SU-DHL-6 (cell line): Measurements from ENCODE around the gene PAWR.

Experiments
- H2AFZ ChIP-seq: fragments of 200-600 bp; sonication (generic); 2 replicates; pipeline ENCODE4 v1.6.1; 2014; ENCODE audit warnings: low read depth, mild to moderate bottlenecking, moderate library complexity, mixed read lengths, antibody characterized with exemption, low read length; ENCODE audit not compliant: severe bottlenecking
- H3F3A ChIP-seq: fragments of 200-600 bp; shearing (Covaris generic); 2 replicates; pipeline ENCODE4 v1.6.0; 2016; ENCODE audit warnings: antibody characterized with exemption, mild to moderate bottlenecking; ENCODE audit not compliant: insufficient read depth
- H3K27ac ChIP-seq: fragments of 200-600 bp; sonication (generic); 2 replicates; pipeline ENCODE4 v1.5.1; 2016; ENCODE audit warnings: low read depth, mild to moderate bottlenecking, low read length, moderate library complexity, mixed read lengths
- H3K27me3 ChIP-seq: fragments of 200-600 bp; sonication (generic), shearing (Covaris generic); 2 replicates; pipeline ENCODE4 v1.6.0; 2014; ENCODE audit warnings: mild to moderate bottlenecking, low read length
- H3K36me3 ChIP-seq: fragments of 200-600 bp; sonication (generic); 2 replicates; pipeline ENCODE4 v1.6.1; 2014; ENCODE audit warnings: mild to moderate bottlenecking, low read length, mixed read lengths
- H3K4me2 ChIP-seq: fragments of 300-600, 200-600 bp; shearing (Covaris generic), sonication (generic); 2 replicates; pipeline ENCODE4 v1.6.0; 2014; ENCODE audit warnings: low read length, low read depth, mild to moderate bottlenecking; ENCODE audit not compliant: poor library complexity, severe bottlenecking
- H3K4me3 ChIP-seq: fragments of 200-600 bp; sonication (generic); 2 replicates; pipeline ENCODE4 v1.5.1; 2014; ENCODE audit warnings: antibody characterized with exemption, low read length, mild to moderate bottlenecking, mixed read lengths; ENCODE audit not compliant: insufficient read depth, poor library complexity, severe bottlenecking
- H3K79me2 ChIP-seq: fragments of 200-600 bp; sonication (generic); 2 replicates; pipeline ENCODE4 v1.6.1; 2014; ENCODE audit warnings: mild to moderate bottlenecking, low read length, moderate library complexity; ENCODE audit not compliant: insufficient read depth
- H3K9ac ChIP-seq: fragments of 200-600 bp; sonication (generic); 2 replicates; pipeline ENCODE4 v1.7.0; 2014; ENCODE audit warnings: mild to moderate bottlenecking, low read length
- H3K9me2 ChIP-seq: fragments of 200-600 bp; sonication (generic); replicated peaks from 2 replicates; pipeline ENCODE4 v1.6.1; 2014; ENCODE audit warnings: low read length; ENCODE audit not compliant: insufficient read depth
- H3K9me3 ChIP-seq: fragments of 200-600 bp; sonication (generic); 2 replicates; pipeline ENCODE4 v1.6.1; 2014; ENCODE audit warnings: low read length, mixed read lengths; ENCODE audit not compliant: insufficient read depth
- H4K20me1 ChIP-seq: fragments of 200-600 bp; sonication (generic); 2 replicates; pipeline ENCODE4 v1.6.1; 2014; ENCODE audit warnings: low read depth, mild to moderate bottlenecking, antibody characterized with exemption, low read length, moderate library complexity, mixed read lengths
- EZH2phosphoT487 ChIP-seq: fragments of 200-600 bp; sonication (generic), shearing (Covaris generic); conservative IDR thresholded peaks from 2 replicates; pipeline ENCODE4 v1.6.1; 2018; ENCODE audit warnings: mild to moderate bottlenecking, antibody characterized with exemption, low read length, moderate library complexity, mixed read lengths
- TF ChIP-seq, protein P1 (sequence below): fragments of 200-600 bp; sonication (generic); IDR thresholded peaks from one replicate; pipeline ENCODE4 v1.5.1; 2017; ENCODE audit warnings: antibody characterized with exemption, mild to moderate bottlenecking, low read length, moderate library complexity; ENCODE audit not compliant: insufficient read depth, poor library complexity, severe bottlenecking

PAWR gene

DNA sequence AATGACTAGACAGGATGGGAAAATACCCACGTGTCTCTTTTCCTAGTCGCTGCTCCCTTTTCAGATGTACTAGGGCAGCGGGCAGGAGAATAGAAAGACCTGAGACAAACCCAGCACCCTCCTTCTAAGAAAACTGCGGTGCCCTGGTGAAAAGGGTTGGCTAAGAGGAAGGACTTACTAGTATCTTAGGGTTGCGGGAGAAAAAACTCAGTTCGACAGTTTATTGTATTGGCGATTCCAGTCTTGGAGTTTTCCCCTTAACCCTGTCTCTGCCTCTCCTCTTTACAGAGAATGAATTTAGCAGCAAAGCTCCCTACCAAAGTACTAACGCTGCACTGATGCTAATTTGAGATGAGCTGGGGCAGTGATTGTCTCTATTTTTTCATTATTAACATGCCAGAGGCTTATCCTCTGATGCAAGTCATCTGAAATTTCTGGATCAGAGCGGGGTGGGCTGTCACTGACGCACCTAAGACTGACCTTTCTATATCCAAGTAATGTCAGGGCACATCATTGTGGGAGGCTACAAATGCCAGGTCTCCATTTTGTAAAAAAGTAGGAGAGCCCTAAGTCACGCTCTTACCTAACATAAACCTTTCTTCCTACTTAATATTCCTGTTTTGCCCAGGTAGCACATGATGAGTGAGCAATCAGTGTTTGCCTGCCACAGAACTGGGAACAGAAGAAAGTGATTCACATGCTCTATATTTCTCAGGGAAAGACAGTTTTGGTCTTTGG lies 916 bp upstream of the PAWR start:
- Histone ChIP-seq H3K9ac (peak overlapping the region; percentile 87), H3K9me2 (no peaks in the 10 kb centered on the region), H3F3A (peaks cover 10% of the 10 kb centered on the region; the same call in 1 of the 2 replicates), H3K27ac (no peak overlapping the region), H2AFZ (peak overlapping the region; percentile 86), H3K9me3 (no peaks in the 10 kb centered on the region), H3K36me3 (0 out of 2 replicates have a peak, but pooled peaks cover 4% of the 10 kb centered on the region), H3K27me3 (no peaks in the 10 kb centered on the region), H3K79me2 (peaks cover 32% of the 10 kb centered on the region), H4K20me1 (peaks cover 15% of the 10 kb centered on the region), H3K4me3 (peak overlapping the region; percentile 87), H3K4me2 (peak overlapping the region; percentile 76)
- no peak for TF ChIP-seq EZH2phosphoT487
- TF ChIP-seq, protein P1, sequence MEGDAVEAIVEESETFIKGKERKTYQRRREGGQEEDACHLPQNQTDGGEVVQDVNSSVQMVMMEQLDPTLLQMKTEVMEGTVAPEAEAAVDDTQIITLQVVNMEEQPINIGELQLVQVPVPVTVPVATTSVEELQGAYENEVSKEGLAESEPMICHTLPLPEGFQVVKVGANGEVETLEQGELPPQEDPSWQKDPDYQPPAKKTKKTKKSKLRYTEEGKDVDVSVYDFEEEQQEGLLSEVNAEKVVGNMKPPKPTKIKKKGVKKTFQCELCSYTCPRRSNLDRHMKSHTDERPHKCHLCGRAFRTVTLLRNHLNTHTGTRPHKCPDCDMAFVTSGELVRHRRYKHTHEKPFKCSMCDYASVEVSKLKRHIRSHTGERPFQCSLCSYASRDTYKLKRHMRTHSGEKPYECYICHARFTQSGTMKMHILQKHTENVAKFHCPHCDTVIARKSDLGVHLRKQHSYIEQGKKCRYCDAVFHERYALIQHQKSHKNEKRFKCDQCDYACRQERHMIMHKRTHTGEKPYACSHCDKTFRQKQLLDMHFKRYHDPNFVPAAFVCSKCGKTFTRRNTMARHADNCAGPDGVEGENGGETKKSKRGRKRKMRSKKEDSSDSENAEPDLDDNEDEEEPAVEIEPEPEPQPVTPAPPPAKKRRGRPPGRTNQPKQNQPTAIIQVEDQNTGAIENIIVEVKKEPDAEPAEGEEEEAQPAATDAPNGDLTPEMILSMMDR: no peak

DNA sequence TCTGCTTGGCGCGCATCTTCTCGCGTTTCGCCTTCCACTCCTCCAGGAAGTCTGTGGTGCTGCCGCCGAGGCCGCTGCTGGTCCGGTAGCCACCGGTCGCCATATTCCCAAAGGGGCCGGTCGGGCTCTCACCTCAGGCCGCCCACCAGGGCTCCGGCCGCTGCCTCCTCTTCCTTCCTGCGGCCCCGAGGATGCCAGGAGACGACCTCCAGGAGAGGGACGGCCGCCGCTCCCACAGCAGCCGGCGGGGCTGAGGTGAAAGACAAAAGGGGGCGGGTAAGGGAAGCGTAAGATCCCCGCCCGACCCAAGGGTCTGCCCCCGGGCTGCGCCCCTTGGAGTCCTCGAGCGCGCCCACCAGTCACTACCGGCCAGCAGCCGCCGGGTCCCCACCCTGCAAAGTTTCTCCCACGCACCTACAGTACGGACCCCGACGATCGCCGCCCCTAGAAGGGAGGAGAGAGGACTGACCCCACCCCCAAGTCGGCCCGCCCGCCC lies 574 bp downstream of the PAWR start:
- TF ChIP-seq, protein P1: no peak
- no peak for TF ChIP-seq EZH2phosphoT487
- Histone ChIP-seq H3K9me2 (no peaks in the 10 kb centered on the region), H3K4me2 (peak overlapping the region; percentile 76), H3K9me3 (no peaks in the 10 kb centered on the region), H3K27me3 (no peaks in the 10 kb centered on the region), H3K9ac (peak overlapping the region; percentile 87), H3F3A (peaks cover 10% of the 10 kb centered on the region; the same call in 1 of the 2 replicates), H3K4me3 (peak overlapping the region; percentile 87), H3K79me2 (peaks cover 47% of the 10 kb centered on the region), H3K36me3 (0 out of 2 replicates have a peak, but pooled peaks cover 4% of the 10 kb centered on the region), H3K27ac (peak overlapping the region; percentile 69), H2AFZ (peak overlapping the region; percentile 82), H4K20me1 (peaks cover 26% of the 10 kb centered on the region)

DNA sequence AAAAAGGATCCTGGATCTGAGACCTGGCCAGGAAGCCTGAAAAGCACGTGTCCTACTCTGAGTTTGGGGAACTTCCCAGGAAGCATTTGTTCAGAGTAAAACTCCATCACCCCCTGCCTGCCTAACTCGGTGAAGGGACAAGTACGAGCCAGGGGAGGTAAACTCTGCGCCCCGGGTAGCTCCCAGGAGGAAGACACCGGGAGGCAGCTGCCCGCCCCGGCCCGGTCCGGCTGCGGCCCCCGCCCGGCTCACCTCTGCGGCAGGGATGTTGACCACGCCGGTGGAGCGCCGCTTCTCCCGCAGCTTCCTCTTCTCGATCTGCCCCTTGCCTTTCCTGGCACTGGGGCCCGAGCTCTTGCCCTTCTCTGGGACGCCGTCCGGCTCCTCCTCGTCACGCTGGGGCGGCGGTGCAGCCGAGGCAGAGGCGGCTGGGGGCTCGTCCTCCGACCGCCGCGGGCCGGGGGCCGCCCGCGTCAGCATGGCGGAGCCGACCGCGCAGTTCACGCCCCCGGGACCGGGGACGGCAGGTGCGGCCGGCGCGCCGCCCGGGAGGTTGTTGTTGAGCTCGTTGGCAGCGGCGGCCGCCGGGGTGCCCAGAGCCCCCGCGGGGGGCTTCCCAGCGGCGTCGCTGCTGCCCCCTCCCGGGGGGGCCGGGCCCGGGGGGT lies 1.2 kb downstream of the PAWR start:
- H3K9ac ChIP-seq: peak overlapping the region; percentile 87
- peak overlapping the region; percentile 63 for H3K27ac ChIP-seq
- H3K9me2 ChIP-seq: no peaks in the 10 kb centered on the region
- H2AFZ ChIP-seq: peak overlapping the region; percentile 82
- peak overlapping the region; percentile 76 for H3K4me2 ChIP-seq
- peaks cover 31% of the 10 kb centered on the region for H4K20me1 ChIP-seq
- H3F3A ChIP-seq: peaks cover 10% of the 10 kb centered on the region; the same call in 1 of the 2 replicates
- TF ChIP-seq, protein P1: no peak
- no peak for TF ChIP-seq EZH2phosphoT487
- H3K36me3 ChIP-seq: 0 out of 2 replicates have a peak, but pooled peaks cover 4% of the 10 kb centered on the region
- H3K4me3 ChIP-seq: peak overlapping the region; percentile 87
- H3K79me2 ChIP-seq: peaks cover 52% of the 10 kb centered on the region
- no peaks in the 10 kb centered on the region for H3K9me3 ChIP-seq
- no peaks in the 10 kb centered on the region for H3K27me3 ChIP-seq
